Keratinocyte (primary cell): ENCODE results near the gene RPS6KA5. TPM values are rescaled to one million over a fixed set of nuclear protein-coding genes. Genes with fewer than 3 reads are reported as not detected.

ENCODE experiments used
- DNase-seq: peaks from one replicate; pipeline ENCODE4 v3.0.0-alpha.2; 2011; ENCODE audit warnings: low read depth, missing footprints, low spot score
- FAIRE-seq: peaks from 2 replicates; lab custom pipeline; 2011; peaks lifted over from hg19 to GRCh38; lab: Jason Lieb, UNC
- H2AFZ ChIP-seq: 2 replicates; pipeline ENCODE4 v1.6.0; 2012; ENCODE audit warnings: low read length, control low read depth, inconsistent platforms; ENCODE audit not compliant: control insufficient read depth
- H3K27ac ChIP-seq: 2 replicates; pipeline ENCODE4 v1.5.1; 2011; ENCODE audit warnings: low read length; ENCODE audit not compliant: control insufficient read depth, insufficient read depth
- H3K27me3 ChIP-seq: 3 replicates; pipeline ENCODE4 v1.6.0; 2011; ENCODE audit warnings: low read length; ENCODE audit not compliant: control insufficient read depth, insufficient read depth; ENCODE audit errors: extremely low read depth
- H3K36me3 ChIP-seq, 2 experiments: 2 replicates in 1 of 2; 3 replicates in 1 of 2; pipeline ENCODE4 v1.5.1; 2011; ENCODE audit warnings: low read length in 2 of 2, mild to moderate bottlenecking in 1 of 2; ENCODE audit not compliant: control insufficient read depth in 2 of 2, insufficient read depth in 2 of 2; ENCODE audit errors: extremely low read depth in 1 of 2
- H3K4me1 ChIP-seq: 3 replicates; pipeline ENCODE4 v1.5.1; 2011; ENCODE audit warnings: low read length; ENCODE audit not compliant: control insufficient read depth, insufficient read depth; ENCODE audit errors: extremely low read depth
- H3K4me2 ChIP-seq: 3 replicates; pipeline ENCODE4 v1.6.0; 2011; ENCODE audit warnings: low read depth, low read length; ENCODE audit not compliant: control insufficient read depth, insufficient read depth; ENCODE audit errors: extremely low read depth
- H3K4me3 ChIP-seq, 3 experiments: fragments of 200-600 bp in 1 of 3; sonication (generic) in 1 of 3; 2 replicates in 2 of 3; 3 replicates in 1 of 3; pipeline ENCODE4 v1.5.1; 2011 to 2016; ENCODE audit warnings: low read length in 3 of 3, mild to moderate bottlenecking in 3 of 3, control low read depth in 2 of 3, inconsistent platforms in 1 of 3, low read depth in 1 of 3, mixed read lengths in 1 of 3, mixed run types in 1 of 3, moderate library complexity in 1 of 3; ENCODE audit not compliant: control insufficient read depth in 2 of 3, insufficient read depth in 2 of 3; ENCODE audit errors: extremely low read depth in 1 of 3
- H3K79me2 ChIP-seq: 2 replicates; pipeline ENCODE4 v1.6.0; 2012; ENCODE audit warnings: low read length; ENCODE audit not compliant: control insufficient read depth, insufficient read depth
- H3K9ac ChIP-seq: 3 replicates; pipeline ENCODE4 v1.6.0; 2011; ENCODE audit warnings: low read length; ENCODE audit not compliant: control insufficient read depth, insufficient read depth; ENCODE audit errors: extremely low read depth
- H3K9me1 ChIP-seq: 3 replicates; pipeline ENCODE4 v1.6.0; 2011; ENCODE audit warnings: low read length; ENCODE audit not compliant: control insufficient read depth, insufficient read depth; ENCODE audit errors: extremely low read depth
- H3K9me3 ChIP-seq: 2 replicates; pipeline ENCODE4 v1.5.1; 2012; ENCODE audit warnings: low read depth, low read length; ENCODE audit not compliant: control insufficient read depth
- H4K20me1 ChIP-seq: 3 replicates; pipeline ENCODE4 v1.6.0; 2011; ENCODE audit warnings: low read length; ENCODE audit not compliant: control insufficient read depth, insufficient read depth; ENCODE audit errors: extremely low read depth
- EZH2 ChIP-seq: IDR thresholded peaks from one replicate; pipeline ENCODE4 v1.6.1; 2012; ENCODE audit warnings: inconsistent platforms, mild to moderate bottlenecking, low read length, moderate library complexity
- dilution Hi-C: fragments of 300-500 bp; cut with MboI; formaldehyde crosslinking; loops from one replicate; pipeline ENCODE4 v1.7.0; 2020; ENCODE audit warnings: low sequenced_read_pairs; ENCODE audit not compliant: extremely low pct_ligation_motif_present
- polyA plus RNA-seq, 5 experiments: library from polyadenylated mRNA; depleted of rRNA in 3 of 5; stranded (reverse) in 3 of 5; stranded (forward) in 1 of 5; unstranded in 1 of 5; fragments of >200 nt; gene quantifications; 1 replicate in 1 of 5; 2 replicates in 3 of 5; 3 replicates in 1 of 5; pipeline versions ENCODE4 v1.2.1 to v1.2.3, GENCODE V29; 2011 to 2012; ENCODE audit warnings: missing spikeins in 2 of 5, low read depth in 1 of 5, low replicate concordance in 1 of 5
- TF ChIP-seq, protein P1 (sequence below), 3 experiments: IDR thresholded peaks in 1 of 3; conservative IDR thresholded peaks in 1 of 3; optimal IDR thresholded peaks in 1 of 3; 2 replicates in 2 of 3; 3 replicates in 1 of 3; pipeline versions ENCODE3 to v1.5.1; 2011; ENCODE audit warnings: low read length in 3 of 3, mild to moderate bottlenecking in 3 of 3, moderate library complexity in 2 of 3, control low read depth in 1 of 3, inconsistent platforms in 1 of 3; ENCODE audit not compliant: insufficient read depth in 2 of 3; ENCODE audit errors: extremely low read depth in 1 of 3

RPS6KA5 gene
- polyA plus RNA-seq, 1 donor (not counting 4 experiments of a cell fraction or from before 2014, with no cell fraction given) = 2.9 TPM

GRCh38 chr14:91067186-91067585 lies 6.7 kb upstream of the RPS6KA5 start:
- DNase-seq = no peak
- no peaks in the 10 kb centered on the region for H3K9me3 ChIP-seq
- no peak for FAIRE-seq
- no peak overlapping the region for H3K4me2 ChIP-seq
- H3K9ac ChIP-seq = no peak overlapping the region
- H4K20me1 ChIP-seq = no peaks in the 10 kb centered on the region
- H3K4me1 ChIP-seq = no peaks in the 10 kb centered on the region
- H3K27me3 ChIP-seq = no peaks in the 10 kb centered on the region
- H3K9me1 ChIP-seq = no peaks in the 10 kb centered on the region
- H3K4me3 ChIP-seq = no peak overlapping the region
- no peaks in the 10 kb centered on the region for H3K36me3 ChIP-seq
- no peak overlapping the region for H2AFZ ChIP-seq
- dilution Hi-C loops = no loop called here
- H3K27ac ChIP-seq = no peak overlapping the region
- TF ChIP-seq EZH2 = no peak
- TF ChIP-seq, protein P1, sequence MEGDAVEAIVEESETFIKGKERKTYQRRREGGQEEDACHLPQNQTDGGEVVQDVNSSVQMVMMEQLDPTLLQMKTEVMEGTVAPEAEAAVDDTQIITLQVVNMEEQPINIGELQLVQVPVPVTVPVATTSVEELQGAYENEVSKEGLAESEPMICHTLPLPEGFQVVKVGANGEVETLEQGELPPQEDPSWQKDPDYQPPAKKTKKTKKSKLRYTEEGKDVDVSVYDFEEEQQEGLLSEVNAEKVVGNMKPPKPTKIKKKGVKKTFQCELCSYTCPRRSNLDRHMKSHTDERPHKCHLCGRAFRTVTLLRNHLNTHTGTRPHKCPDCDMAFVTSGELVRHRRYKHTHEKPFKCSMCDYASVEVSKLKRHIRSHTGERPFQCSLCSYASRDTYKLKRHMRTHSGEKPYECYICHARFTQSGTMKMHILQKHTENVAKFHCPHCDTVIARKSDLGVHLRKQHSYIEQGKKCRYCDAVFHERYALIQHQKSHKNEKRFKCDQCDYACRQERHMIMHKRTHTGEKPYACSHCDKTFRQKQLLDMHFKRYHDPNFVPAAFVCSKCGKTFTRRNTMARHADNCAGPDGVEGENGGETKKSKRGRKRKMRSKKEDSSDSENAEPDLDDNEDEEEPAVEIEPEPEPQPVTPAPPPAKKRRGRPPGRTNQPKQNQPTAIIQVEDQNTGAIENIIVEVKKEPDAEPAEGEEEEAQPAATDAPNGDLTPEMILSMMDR (optimal IDR thresholded peaks at IDR 0.05 in 1 of 3, IDR thresholded peaks at IDR 0.05 in 1 of 3, conservative IDR thresholded peaks at IDR 0.05 in 1 of 3; ENCODE audit: extremely low read depth in 1 of 3, insufficient read depth in 2 of 3, low read length in 3 of 3) = no peak
- no peaks in the 10 kb centered on the region for H3K79me2 ChIP-seq

- H3K9me3 ChIP-seq = no peaks in the 10 kb centered on the region
- H4K20me1 ChIP-seq = no peaks in the 10 kb centered on the region
- H3K4me2 ChIP-seq = no peak overlapping the region
- no peaks in the 10 kb centered on the region for H3K79me2 ChIP-seq
- no peak overlapping the region for H3K27ac ChIP-seq
- no peaks in the 10 kb centered on the region for H3K36me3 ChIP-seq
- H3K9ac ChIP-seq = no peak overlapping the region
- H3K9me1 ChIP-seq = no peaks in the 10 kb centered on the region
- no peak overlapping the region for H3K4me3 ChIP-seq
- H3K4me1 ChIP-seq = peaks cover 7% of the 10 kb centered on the region
- DNase-seq (no peak), FAIRE-seq (no peak)
- no peak overlapping the region for H2AFZ ChIP-seq
- no peaks in the 10 kb centered on the region for H3K27me3 ChIP-seq
- TF ChIP-seq EZH2 = no peak
- TF ChIP-seq, protein P1 (optimal IDR thresholded peaks at IDR 0.05 in 1 of 3, IDR thresholded peaks at IDR 0.05 in 1 of 3, conservative IDR thresholded peaks at IDR 0.05 in 1 of 3; ENCODE audit: extremely low read depth in 1 of 3, insufficient read depth in 2 of 3, low read length in 3 of 3) = no peak
- dilution Hi-C loops = no loop called here
Observed at GRCh38 chr14:91065266-91065665, 4.8 kb upstream of the RPS6KA5 start.
